ENCODE results near the gene RHPN2. TPM values are rescaled to one million over a fixed set of nuclear protein-coding genes. Genes with fewer than 3 reads are reported as not detected.

The RHPN2 gene
- total and polyA plus RNA-seq, 2 of the 13 experiments (the other 11 are each of a cell fraction or from before 2014, with no cell fraction given): 20.3 to 48.0 TPM

DNA sequence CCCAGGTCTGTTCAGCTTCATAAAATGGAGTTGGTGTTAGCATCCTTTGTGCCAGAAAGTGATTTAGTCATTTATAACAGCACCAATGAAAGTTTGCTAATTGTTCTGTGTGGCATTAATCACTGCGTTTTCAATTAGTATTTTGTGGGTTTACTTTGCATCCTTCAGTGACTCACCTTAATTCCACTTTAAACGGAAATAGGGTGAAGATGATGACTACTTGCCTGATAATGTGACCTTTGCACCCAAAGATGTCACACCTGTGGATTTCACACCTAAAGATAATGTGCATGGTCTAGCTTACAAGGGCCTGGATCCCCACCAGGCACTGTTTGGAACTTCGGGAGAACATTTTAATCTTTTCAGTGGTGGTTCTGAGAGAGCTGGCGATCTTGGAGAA is 31.3 kb upstream of the RHPN2 start:
- Histone ChIP-seq H3K9ac (ENCODE audit: insufficient read depth, low read depth, low read length) (no peak overlapping the region), H3K4me1 (ENCODE audit: insufficient read depth, low read length) (peaks cover 31% of the 10 kb centered on the region), H2AFZ (ENCODE audit: low read length) (no peak overlapping the region), H3K36me3 (replicated peaks in 1 of 2; ENCODE audit: control insufficient read depth in 1 of 2, insufficient read depth in 2 of 2, low read length in 2 of 2) (peaks cover 9 to 44% of the 10 kb centered on the region in 2 experiments; a peak in 4 of 5 replicates), H3K4me2 (ENCODE audit: low read depth, low read length) (no peak overlapping the region), H3K79me2 (ENCODE audit: insufficient read depth, low read length) (no peaks in the 10 kb centered on the region), H3K9me3 (ENCODE audit: low read length) (no peaks in the 10 kb centered on the region), H4K20me1 (ENCODE audit: insufficient read depth, low read length) (no peaks in the 10 kb centered on the region), H3K27ac (ENCODE audit: extremely low read length, insufficient read depth, low read length) (no peak overlapping the region), H3K27me3 (ENCODE audit: control insufficient read depth in 1 of 2, insufficient read depth in 2 of 2, low read length in 2 of 2) (no peaks in the 10 kb centered on the region), H3K4me3 (replicated peaks in 1 of 3; ENCODE audit: insufficient read depth in 1 of 3, low read depth in 2 of 3, low read length in 3 of 3) (no peak overlapping the region)
- ChIA-PET CTCF (ENCODE audit: low intra/inter-chr PET ratio, low total read pairs) (no interaction called here), POLR2A (no interaction called here)
- DNase-seq (ENCODE audit: low spot score): no peak
- WGBS (ENCODE audit: low lambda C conversion rate): 90% methylated on average over 4 of the region's 4 CpGs
- intact Hi-C loops (cut with micrococcal nuclease; ENCODE audit: unreplicated experiment) (no loop called here), in situ Hi-C loops (cut with HindIII; ENCODE audit: extremely low pct_ligation_motif_present, low pct_unique_long_range_greater_than_20kb) (no loop called here)
- no peak for ATAC-seq
- BruUV-seq (replicated peaks): no TSS peak
- no peak for TF ChIP-seq ZNF441 (CRISPR knock-in tag; IDR thresholded peaks at IDR 0.05; ENCODE audit: borderline replicate concordance)
- TF ChIP-seq ATF7-NPFF (CRISPR knock-in tag; IDR thresholded peaks at IDR 0.05; ENCODE audit: low read depth): no peak
- TF ChIP-seq SMYD3 (CRISPR knock-in tag; IDR thresholded peaks at IDR 0.05): no peak
- no peak for TF ChIP-seq EHMT2 (IDR thresholded peaks at IDR 0.05; ENCODE audit: borderline replicate concordance, low read depth, low read length)
- TF ChIP-seq, protein P1, sequence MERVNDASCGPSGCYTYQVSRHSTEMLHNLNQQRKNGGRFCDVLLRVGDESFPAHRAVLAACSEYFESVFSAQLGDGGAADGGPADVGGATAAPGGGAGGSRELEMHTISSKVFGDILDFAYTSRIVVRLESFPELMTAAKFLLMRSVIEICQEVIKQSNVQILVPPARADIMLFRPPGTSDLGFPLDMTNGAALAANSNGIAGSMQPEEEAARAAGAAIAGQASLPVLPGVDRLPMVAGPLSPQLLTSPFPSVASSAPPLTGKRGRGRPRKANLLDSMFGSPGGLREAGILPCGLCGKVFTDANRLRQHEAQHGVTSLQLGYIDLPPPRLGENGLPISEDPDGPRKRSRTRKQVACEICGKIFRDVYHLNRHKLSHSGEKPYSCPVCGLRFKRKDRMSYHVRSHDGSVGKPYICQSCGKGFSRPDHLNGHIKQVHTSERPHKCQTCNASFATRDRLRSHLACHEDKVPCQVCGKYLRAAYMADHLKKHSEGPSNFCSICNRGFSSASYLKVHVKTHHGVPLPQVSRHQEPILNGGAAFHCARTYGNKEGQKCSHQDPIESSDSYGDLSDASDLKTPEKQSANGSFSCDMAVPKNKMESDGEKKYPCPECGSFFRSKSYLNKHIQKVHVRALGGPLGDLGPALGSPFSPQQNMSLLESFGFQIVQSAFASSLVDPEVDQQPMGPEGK (CRISPR knock-in tag; IDR thresholded peaks at IDR 0.05): no peak
- no peak for TF ChIP-seq ZNF501 (CRISPR knock-in tag; IDR thresholded peaks at IDR 0.05)
- no peak for TF ChIP-seq FOXK2 (IDR thresholded peaks at IDR 0.05)
- no peak for TF ChIP-seq ZNF75D (CRISPR knock-in tag; IDR thresholded peaks at IDR 0.05; ENCODE audit: borderline replicate concordance)
- no peak for TF ChIP-seq PTBP1 (IDR thresholded peaks at IDR 0.05; ENCODE audit: low read depth, low read length, poor library complexity, severe bottlenecking)
- FAIRE-seq: no peak

Data from HepG2 (cell line).